Activated CD8-positive, alpha-beta memory T cell treated with anti-CD3 and anti-CD28 coated beads for 1 hour (primary cell): ENCODE measurements around the gene DCAF4L1.

Source experiments
- DNase-seq, 2 donors: peaks; one replicate each; pipeline ENCODE4 v3.0.0-alpha.2; 2020; ENCODE audit warnings: low read depth in 1 of 2; ENCODE audit errors: extremely low read depth in 1 of 2

Gene DCAF4L1, protein sequence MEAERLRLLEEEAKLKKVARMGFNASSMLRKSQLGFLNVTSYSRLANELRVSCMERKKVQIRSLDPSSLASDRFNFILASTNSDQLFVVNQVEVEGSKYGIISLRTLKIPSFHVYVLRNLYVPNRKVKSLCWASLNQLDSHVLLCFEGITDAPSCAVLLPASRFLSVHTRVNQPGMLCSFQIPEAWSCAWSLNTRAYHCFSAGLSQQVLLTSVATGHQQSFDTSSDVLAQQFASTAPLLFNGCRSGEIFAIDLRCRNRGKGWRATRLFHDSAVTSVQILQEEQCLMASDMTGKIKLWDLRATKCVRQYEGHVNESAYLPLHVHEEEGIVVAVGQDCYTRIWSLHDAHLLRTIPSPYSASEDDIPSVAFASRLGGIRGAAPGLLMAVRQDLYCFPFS

DNA sequence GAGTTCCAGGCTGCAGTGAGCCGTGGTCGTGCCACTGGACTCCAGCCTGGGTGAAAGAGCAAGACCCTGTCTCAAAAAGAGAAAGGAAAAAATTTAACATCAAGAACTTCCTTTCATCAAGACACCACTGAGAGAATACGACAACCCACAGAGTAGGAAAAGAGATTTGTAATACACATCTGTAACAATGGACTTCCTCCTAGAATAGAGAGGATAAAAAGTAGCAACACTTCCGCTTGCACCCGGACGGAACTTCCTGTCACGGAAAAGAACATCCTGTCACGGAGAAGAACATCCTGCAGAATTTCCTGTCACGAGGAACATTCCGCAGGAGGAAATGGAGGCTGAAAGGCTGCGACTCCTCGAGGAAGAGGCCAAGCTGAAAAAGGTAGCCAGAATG is at the start of gene DCAF4L1:
Gene DCAF4L1 (plus strand): TSS at position 301 of the 400 bp plus-strand sequence. CDS start 37 bp downstream, at position 338.
- DNase-seq = no peak

DNA sequence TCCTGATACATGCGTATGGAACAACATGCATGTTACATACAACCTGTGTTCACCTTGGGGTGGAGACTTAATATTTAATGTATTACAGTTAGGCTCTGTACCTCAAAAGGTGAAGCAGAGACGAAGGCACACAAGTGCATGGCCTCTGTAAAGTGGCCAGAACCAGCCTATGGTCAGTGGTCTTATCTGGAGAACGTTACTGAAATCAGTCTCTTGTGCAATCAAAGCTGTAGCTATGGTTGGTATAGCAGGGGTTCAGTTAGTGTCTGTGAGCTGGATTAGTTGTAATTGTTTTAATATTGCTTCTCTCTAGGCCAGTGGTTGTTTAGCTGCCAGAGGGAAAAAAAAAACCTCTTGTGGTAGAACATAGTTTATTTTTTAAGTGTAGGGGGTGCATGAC is 48.6 kb upstream of the DCAF4L1 start:
- no peak for DNase-seq

DNA sequence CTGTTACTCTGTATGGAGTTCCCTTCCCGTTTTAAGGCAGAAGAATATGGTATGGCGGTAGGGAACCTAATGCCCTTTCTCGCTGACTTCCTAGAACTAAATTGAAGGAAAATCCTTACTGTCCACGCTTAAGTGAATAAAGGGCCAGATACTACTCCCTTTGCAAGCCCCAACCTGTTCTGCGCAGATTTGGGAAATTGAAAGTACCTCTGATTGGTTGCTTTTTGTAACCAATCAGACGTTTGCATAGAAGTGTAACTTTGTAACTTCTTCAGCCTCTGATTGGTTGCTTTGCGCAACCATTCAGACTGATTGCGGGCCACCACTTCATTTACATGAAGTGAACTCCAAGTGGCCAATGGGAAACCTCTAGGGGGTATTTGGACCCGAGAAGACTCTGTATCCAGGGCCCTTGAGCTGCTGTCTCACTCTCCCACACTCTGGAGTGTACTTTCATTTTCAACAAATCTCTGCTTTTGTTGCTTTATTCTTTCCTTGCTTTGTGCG is 47.5 kb upstream of the DCAF4L1 start:
- DNase-seq = no peak

DNA sequence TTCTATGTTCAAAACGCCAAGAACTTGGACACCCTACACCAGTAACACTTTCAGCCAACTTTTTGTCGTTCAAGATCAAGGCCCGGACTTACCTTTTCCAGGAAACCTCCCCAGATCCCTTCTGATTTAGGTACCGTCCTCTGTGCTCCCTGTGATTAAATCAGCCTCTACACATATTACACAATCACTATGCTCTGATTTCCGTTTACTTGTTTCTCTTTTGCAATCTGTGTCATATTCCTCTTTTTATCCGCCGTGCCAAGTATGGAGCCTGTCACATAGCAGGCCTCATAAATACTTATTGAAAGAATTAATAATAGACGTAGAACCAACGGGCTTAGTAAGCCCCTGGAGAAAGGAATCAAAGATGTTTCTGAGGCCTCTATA is 47.0 kb upstream of the DCAF4L1 start:
- DNase-seq = no peak

DNA sequence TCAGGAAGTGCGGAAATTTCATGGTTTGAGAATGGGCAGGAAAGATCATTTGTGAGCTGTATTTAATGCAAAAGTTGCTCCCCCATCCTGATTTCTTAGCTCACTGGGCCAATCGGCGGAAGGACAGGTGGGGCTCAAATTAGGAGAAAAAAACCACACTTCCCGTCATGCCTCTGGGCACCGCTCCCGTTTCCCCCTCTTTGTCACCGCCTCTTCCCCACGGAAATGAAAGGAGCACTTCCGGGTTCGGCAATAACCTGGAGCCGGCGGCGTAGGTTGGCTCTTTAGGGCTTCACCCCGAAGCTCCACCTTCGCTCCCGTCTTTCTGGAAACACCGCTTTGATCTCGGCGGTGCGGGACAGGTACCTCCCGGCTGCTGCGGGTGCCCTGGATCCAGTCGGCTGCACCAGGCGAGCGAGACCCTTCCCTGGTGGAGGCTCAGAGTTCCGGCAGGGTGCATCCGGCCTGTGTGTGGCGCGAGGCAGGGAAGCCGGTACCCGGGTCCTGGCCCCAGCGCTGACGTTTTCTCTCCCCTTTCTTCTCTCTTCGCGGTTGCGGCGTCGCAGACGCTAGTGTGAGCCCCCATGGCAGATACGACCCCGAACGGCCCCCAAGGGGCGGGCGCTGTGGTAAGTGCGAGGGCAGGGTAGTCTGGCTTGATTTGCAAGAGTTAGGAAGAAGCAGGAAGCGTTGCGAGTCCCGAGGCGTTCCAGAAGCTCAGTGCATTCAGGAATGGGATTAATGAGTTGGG is 46.5 kb upstream of the DCAF4L1 start, which contains the start of gene TMEM33:
Gene TMEM33 (plus strand): TSS at position 529 of the 751 bp plus-strand sequence. CDS start 56 bp downstream, at position 585.
- DNase-seq = peak; percentile 40 to 52

DNA sequence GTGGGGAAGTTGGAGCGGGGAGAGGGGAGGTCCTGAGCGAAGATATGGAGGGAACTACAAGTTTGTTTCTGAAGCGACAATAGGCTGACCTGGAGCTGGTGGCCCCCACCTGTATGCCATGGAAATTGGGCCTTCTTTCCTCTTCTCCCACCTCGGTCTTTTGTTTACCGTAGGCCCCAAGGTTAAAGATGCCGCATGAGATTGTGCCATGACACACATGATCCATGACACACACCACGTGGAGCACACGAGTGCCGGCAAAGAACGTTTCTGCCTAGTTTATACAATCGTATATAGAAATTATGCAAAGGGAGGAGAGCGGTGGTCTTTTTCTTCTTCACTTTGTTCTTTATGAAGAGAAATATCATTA is 45.9 kb upstream of the DCAF4L1 start:
- no peak for DNase-seq

DNA sequence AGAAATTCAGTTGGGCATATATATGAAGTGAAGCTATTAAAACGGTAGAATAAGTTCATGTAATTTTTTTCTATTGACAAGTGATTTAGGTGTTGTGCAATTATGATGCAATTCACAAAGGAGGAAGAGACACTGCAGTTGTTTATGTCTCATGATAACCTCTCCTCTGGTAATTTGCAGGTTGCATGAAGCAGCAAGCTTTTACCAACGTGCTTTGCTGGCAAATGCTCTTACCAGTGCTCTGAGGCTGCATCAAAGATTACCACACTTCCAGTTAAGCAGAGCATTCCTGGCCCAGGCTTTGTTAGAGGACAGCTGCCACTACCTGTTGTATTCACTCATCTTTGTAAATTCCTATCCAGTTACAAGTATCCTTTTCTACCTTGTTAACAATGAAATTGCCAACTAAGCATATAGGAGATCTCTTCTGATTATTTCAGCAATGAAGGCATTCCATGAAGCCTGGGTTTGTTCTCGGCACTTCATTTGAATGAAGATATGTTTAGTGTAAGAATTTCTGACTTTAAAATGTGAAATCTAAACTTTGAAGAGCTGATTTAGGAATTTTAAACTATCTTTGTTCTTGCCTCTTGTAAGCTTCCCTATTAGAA is 42.4 kb upstream of the DCAF4L1 start:
- no peak for DNase-seq

DNA sequence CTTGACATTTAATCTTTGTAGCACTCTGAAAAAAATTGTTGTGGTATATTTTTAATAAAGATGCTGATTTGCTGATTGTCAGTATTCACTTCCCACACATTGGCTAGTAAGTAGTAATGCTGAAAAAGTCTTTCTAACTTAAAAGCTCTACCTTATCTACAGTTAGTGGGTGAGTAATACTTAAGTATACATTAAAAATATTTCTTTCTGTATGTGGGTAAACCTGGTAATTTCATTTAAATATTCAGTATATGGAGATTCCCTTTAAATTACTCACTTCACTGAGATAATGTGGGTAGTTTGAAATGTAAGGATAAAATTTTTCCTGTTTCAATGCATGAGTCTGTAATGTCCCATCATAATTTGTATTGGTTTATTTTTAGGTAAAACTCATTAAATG is 40.7 kb upstream of the DCAF4L1 start:
- no peak for DNase-seq

DNA sequence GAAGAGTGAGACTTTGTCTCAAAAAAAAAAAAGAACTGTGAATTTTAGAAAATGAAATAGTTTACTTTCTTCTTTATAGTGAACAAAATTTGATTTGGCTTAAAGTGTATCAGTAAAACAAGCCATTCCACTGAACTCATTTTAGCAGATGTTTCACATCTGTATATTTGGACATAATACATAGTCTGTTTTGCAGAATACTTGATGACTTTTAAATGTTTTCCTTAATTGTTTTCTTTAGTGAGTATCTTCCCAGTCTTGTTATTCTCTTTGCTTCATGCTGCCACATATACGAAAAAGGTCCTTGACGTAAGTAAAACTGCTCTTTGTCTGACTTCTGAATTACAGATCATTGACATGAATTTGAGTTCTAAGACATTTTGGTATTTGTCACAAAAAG is 38.0 kb upstream of the DCAF4L1 start:
- DNase-seq = no peak

DNA sequence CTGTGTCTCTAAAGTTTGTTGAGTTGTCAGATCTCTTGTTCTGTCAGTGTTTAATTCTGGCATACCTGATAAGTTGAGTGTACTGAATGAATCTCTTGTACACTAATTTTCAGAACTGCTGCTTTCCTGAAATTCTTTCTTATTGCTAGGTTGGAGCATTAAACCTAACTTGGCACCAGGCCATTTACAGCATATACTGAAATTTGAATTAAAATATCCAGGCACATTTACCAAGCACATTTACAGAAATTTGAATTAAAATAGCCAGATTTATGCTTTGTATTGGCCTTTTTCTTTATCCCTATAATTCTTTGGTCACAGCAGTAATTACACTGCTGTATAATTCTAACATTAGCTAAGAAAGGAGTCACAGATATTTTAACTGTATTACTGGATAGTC is 37.5 kb upstream of the DCAF4L1 start:
- no peak for DNase-seq

DNA sequence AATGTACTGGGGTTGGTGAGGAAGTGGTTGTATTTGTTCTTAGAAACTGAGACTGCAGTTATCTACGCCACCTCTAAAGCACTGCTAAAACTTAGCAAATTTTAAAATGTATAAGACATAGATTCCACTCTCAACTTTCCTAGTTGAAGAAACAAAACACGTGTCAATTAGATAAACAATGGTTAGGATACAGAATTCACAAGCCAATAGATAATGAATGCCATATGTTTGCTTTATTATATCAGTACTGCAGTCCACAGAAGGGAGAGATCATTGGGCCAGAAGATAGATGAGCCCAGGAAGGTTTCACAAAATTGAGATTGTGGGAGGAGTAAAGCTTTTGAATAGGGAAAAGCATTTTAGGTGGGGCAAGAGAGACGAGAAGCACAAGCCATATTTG is 32.0 kb upstream of the DCAF4L1 start:
- DNase-seq = no peak

DNA sequence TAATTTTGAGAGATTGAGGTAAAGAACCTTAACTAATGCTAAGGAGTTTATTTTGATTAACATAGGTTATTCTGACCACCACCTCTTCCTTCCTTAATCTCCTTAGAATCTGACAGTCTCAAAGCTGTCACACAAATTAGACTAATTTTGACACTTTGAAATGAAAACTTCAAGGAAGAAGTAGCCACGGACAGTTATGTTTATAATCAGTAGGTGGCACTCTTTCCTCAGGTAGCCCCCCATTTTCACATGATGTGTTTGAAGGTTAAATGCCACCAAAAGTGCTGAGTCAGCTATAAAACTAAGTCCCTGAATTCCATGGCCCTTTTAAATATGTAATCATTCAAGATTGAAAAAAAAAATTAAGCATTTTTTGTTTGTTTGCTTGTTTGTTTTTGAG is 23.9 kb upstream of the DCAF4L1 start:
- DNase-seq = no peak

DNA sequence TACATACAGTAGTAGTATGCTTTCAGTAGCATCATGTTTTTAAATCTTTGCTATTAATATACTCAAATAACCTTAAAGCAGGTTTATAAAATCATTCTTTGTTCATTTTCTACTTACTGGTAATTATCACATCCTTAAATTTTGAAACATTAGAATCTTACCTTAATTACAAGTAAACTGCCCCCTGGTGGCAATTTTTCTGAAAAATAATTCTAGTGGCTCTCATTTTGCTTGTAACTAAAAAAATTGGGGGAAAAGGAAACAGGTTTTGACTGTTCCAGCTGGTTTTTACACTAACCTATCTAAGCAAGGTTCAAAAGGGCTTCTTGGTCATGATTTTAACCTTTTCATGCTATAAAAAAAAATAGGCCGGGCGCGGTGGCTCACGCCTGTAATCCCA is 18.5 kb upstream of the DCAF4L1 start:
- no peak for DNase-seq

DNA sequence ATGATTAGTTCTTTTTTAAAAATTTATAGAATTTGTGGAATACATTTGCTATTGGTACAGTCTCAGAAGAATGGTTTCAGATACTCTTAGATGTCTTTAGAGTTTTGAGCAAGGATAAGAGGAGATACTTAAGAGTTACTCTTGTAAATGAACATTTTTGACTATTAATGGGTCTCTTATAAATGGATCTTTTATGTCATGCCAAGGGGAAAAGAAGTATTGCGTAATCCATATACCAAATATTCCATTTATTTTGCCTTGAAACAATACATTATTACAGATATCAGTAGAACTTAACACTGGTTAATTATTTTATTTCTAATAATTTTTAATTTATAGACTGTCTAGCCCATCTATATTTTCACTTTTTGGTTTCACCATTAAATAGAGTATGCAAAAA is 17.2 kb upstream of the DCAF4L1 start:
- no peak for DNase-seq

DNA sequence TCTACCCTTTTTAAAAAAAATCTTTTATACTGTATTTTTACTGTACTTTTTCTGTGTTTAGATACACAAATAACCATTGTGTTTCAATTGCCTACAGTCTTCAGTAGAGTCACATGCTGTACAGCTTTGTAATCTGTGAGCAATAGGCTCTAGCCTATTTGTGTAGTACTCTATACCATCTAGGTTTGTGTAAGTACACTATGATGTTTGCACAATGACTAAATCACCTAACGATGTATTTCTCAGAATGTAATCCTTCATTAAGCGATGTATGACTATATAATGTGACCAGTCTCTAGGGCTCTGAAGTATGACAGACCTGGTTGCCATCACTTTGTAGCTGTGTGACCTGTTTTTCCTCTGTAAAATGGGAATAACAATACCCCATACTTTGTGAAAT is 14.2 kb upstream of the DCAF4L1 start:
- DNase-seq = no peak

DNA sequence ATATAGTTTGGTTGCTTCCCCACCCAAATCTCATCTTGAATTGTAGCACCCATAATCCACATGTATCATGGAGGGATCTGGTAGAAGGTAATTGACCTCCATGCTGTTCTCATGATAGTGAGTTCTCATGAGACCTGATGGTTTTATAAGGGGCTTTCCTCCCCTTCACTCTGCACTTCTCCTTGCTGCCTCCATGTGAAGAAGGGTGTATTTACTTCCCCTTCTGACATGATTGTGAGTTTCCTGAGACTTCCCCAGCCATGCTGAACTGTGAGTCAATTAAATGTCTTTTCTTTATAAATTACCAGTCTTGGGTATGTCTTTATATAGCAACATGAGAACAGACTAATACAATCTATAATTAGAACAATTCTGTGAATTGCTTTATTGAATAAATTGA is 11.9 kb upstream of the DCAF4L1 start:
- no peak for DNase-seq

DNA sequence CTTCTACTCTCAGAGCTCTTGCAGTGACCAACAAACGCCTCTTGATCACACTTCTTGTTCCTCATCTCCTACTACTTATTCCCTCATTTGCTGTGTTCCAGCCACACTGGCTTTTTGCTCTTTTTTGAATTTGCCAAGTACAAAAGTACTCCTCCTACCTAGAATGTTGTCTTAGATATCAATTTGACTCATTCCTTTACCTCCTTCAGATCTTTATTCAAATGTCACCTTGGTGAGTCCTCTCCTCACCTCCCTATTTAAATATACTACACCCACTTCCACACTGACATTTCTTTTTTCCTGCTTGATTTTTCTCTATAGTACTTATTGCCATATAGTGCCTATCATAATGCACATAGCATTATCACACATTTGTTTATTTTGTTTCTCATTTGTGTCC is 6.2 kb upstream of the DCAF4L1 start:
- no peak for DNase-seq

DNA sequence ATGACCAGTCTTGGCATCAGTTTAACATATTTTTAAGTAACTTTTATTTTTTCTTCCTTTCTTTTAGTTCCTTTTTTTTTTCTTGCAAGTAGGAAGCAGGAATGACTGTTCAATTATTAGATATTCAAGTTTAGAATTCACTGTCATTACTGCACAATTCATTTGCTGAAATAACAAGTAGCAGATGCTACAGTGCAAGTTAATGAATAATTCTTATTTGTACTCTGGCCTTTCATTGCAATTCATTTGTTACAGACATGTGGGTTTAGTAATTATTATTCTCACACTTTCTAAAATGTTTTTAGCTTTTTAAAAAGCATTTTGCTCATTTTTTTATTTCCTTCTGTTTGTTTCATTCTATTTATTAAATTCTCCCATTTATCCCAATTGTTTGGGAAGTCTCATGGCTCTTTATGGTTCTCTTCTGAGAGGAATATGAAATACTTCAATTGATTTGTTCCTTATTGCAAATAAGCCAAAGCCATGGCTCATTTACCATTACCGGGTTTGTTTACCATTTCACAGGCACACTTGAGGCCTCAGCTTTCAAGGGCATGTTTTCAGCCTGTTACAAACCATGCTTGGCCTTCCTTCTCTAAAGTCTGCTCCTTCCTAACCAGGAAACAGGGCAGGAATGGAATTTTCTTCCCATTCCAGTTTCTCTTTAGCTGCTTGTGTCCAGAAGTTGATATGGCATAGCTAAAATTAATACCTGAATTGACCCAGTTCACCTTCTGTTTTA is 4.6 kb upstream of the DCAF4L1 start:
- DNase-seq = no peak

DNA sequence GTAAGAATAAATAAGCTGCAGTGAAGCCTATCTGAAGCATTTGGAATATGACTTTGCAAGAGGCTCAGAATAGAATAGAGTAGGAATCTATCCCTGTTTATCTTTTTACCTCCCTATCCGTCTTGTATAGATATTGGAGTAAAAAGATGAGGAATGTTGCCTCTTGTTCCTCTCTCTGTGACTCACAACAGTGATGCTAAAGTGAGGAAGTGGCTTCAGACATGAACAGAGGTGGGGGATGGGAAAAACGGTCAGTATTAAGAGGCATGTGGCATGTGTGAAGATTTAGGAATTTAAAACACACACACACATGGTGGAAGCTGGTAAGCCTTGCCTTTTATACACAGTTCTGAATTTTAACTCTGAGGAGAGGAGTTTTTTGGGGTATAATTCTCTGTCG is 3.8 kb upstream of the DCAF4L1 start:
- no peak for DNase-seq

DNA sequence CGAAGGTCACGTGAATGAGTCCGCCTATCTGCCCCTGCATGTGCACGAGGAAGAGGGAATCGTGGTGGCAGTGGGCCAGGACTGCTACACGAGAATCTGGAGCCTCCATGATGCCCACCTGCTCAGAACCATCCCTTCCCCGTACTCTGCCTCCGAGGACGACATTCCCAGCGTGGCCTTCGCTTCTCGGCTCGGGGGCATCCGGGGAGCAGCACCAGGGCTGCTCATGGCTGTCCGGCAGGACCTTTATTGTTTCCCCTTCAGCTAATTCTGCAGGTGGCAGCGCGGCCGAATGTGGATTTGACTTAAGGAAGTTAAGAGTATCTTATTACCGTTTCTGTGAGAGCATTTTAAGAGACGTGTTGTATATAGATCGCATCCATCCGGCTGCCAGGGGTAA is 1.2 kb downstream of the DCAF4L1 start:
- DNase-seq = no peak

DNA sequence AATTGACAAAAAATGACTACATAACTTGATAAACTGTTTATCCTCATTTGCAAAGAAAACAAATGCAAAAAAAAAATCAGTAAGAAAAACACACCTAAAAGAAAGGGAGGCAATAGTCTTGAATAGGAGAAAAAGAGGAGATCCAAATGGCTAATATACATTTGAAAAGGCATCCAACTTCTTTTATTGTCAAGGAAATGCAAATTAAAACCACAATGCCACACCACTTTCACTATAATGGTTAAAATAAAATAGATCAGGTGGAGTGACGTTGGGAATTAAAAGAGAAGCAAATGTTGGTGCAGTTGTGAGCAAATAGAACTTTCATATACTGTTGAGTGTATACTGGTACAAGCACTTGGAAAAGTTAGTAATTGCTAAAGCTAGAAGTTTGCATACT is 3.6 kb downstream of the DCAF4L1 start:
- DNase-seq = no peak
